HuH-7 (cell line): ENCODE results near the gene SACS.
"Not testable (repeated sequence)": the region's sequence is repeated elsewhere in the genome, so short reads cannot be mapped to it uniquely, and the experiment has no call there.

ENCODE experiments used
- DNase-seq: peaks from one replicate; pipeline ENCODE4 v3.0.0; 2011; ENCODE audit warnings: low spot score

Gene SACS

DNA sequence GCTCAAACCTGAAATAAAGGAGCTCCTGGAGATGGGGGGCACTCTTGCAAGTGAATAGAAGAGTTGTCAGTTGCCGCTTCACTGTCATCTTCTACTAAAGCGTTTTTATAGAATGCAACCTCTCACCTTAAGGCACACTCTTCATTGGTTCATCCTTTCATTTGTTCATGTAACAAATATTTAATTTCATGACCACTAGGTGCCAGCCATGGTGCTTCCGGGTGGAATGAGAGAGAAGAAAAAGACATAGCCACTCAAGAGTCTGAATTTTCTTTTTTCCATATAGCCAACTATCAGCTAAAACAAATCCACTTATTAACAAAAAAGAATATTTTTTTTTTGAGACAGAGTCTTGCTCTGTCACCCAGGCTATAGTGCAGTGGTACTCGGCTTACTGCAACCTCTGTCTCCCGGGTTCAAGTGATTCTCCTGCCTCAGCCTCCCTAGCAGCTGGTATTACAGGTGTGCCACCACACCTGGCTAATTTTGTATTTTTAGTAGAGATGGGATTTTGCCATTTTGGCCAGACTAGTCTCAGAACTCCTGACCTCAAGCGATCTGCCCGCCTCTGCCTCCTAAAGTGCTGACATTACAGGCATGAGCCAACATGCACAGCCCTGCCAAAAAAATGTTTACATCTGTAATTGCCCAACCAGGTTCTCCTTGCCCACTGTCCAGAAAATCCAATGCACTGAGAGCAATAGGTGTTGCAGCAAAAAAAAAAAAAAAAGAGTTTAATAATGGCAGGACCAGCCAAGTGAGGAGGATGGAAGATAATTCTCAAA is 22.1 kb upstream of the SACS start:
- DNase-seq, result no peak

DNA sequence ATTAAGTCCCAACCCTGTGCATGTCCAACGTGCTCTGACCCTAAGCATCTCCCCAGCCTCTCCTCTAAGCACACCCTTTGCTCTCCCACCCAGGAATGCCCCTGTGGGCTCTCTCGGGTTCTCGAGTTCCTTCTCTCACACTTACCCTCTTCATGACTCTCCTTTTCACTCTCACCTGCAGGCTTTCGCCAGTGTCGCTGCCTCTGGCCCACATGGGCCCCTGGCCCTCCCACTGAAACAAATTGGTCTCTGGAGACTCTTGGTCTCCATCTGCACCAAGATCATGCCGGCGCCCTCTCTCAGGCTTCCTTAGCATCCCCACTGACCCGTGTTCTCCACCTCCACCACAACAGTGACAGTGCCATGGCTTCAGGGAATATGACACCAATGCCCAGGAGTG is 19.6 kb upstream of the SACS start:
- no peak for DNase-seq

DNA sequence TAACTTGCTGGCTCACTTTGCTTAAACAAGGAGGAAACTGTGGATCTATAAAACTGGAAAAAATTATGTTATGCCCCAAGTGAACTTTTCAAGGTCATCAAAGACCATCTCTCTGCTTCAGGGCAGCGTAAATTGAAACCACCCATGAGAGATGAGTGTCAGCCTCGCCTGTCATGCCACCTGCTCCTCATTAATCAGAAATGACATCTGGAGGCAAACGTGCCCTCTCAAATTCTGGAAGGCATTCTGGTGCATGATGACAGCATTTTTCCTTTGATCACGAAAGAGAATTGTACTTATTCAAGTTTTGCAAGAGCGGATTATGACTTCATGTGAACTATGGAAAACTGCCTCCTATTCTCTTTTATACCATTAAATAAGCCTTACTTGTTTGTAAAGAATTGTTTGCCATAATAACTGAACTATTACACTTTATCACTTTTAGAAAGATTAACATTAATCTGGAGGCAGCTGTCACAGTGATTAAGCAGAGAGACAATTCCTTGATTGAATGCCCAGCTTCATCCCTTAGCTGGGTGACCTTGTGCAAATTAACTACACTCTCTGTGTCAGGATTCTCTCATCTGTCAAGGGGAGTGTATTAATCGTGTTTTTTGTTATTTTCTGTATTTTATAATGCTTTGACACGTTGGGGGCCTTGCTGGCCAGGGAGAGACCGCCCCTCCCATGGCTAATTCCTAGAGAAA is 17.0 kb upstream of the SACS start:
- DNase-seq, result no peak

DNA sequence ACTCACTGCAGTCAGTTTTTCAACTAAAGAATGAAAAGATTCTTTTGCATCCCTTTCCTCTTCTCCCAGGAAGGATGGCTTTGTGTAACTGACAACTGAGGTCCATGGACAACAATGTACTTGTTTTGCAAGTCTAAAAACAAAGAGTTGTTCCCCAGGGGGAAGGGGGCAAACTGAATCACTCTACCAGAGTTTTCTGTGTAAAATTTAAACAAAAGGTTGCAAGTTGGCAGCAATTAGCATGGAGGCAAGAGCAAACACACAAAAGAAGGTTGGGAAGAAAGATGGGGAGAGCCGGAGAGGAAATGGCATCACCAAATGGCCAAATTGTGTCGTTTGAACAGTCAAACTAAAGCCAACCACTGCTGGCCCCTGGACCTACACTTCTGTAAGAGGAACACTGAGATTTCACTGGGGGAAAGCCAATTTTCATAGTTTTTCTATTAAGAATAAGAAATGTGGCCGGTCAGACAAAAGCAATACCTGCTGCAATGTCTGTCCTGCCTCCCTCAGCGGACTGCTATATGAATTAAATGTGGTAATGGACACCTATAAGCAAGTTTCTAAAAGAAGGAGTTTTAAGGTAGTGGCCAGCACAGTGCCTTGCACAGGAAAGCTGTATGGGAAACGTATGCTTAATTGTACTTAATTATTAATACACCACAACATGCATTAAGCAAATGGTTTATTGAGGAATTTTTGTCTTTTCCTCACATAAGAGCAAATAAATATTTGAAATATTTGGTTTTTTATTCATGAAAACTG is 16.1 kb upstream of the SACS start:
- DNase-seq, result no peak

DNA sequence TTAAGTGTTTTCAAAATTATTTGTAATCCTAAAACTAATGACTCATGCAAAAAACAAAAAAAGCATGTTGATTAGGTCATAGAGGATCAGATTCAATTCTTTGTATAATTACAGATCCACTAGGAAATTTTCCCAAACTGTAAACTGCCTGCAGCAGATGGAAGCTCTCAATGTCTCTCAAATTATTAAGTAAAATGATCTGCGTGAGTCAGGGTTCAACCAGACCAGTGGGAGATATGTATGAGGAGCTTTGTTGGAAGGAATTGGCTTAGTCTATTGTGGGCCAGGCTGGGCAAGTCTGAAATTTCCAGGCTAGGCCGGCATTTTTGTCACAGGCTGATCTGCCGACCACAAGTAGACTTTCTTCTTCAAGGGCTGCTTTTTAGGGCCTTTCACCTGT is 14.4 kb upstream of the SACS start:
- no peak for DNase-seq

DNA sequence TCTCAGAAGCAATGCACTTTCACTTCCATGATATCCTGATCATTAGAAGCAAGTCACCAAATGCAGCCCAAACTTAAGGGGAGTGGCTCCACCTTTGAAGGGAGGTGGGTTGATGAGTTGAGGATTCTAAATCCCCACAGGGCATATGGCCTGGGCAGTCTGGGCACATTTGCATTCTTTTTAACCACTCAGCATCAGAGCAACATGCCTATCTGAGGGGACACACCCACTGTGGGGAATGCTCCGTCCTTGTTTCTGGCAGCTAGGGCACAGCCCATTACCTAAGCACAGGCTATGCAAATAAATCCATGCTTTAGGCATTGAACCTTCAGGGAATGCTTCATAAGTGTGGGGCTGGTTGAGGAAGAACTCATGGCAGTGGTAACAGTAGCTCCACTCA is 12.3 kb upstream of the SACS start:
- DNase-seq, result no peak

DNA sequence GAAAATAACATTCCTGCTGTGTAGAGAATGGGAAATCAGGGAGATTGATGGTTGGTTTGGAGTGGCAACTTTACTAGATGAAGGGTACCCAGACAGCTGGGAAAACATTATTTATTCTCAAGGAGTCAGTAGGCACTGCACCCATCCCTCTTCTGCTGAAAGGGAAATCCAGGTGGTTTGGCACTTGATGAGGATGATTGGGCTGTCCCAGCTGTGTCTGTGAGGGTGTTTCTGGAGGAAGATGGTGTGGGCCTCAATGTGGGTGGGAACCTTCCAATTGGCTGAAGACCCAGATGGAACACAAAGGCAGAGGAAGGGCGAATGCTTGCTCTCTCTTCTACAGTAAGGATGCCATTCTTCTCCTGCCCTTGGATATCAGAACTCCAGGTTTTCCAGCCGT is 10.4 kb upstream of the SACS start:
- no peak for DNase-seq

DNA sequence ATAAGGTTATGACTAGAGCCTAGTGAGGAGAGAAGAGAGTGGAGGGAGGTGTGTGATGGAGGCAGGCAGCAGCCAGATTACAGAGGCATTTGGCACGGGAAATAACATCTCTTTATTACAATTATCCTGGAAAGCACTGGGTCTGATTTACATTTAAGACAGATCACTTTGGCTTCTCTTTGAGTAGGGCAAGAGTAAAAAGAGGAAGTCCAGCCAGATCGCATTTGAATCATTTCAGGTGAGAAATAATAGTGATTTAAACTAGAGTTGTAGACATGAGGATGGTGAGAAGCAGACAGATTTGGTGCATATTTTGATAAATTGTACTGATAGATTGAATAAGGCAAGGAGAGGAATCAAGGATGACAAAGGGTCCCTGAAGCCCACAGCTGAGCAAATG is 9.6 kb upstream of the SACS start:
- DNase-seq, result no peak

DNA sequence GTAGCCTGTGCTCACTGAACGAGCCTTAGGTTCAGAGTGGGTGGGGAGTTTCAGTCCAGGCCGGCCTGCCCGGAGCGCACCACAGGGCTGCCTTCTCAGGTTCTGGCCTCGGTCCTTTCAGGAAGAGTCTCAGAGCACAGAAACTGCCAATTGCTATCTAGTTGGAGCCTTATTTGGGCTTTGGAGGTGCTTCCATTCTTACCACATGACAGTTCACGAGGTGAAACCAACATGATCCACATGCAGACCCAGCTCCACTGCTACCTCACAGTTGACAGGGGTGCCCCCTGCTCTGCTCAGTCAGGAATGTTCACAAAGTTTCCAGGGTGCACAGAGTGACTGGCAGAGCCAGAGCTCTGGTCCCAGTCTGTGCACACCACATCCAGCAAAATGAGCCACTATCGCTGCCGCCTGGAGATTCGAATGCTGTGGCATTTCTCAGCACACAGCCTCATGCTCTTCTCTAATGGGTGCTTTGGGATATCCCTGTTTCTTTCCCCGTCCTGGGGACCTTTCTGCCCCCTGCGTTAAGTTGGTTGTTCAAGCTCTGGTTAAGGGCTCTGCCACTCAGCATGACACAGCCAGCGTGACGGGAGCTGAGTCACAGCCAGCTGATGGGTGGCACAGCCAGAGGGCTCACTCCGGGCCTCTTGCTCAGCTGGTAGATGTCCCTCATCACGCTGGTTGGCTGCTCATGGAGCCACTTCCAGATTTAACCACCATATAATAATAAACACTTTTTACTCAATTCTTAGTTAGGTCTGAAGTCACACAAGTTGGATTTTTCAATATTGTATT is 7.5 kb upstream of the SACS start:
- DNase-seq, result no peak

DNA sequence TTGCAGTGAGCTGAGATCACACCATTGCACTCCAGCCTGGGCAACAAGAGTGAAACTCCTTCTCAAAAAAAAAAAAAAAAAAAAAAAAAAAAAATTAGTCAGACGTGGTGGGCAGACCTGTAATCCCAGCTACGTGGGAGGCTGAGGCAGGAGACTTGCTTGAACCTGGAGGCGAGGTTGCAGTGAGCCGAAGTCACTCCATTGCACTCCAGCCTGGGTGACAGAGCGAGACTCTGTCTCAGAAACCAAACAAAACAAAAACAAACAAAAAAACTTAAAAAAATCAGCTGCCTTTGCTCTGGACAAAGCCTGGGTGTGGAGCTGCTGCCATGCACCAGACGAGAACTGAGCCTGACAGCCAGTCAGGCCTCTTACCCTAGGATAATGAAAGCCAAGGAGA is 6.8 kb upstream of the SACS start:
- DNase-seq, result not testable (repeated sequence)

DNA sequence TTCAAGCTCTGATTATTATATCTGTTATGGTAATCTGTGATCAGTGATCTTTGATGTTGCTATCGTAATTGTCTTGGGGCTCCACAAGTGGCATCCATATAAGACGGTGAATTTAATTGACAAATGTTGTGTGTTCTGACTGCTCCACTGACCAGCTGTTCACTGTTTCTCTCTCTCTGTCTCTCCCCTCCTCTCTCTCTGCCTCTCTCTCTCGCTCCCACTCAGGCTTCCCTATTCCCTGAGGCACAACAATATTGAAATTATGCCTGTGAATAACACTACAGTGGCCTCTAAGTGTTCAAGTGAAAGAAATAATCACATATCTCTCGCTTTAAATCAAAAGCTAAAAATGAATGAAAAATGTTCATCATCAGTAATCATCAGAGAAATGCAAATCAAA is 4.4 kb upstream of the SACS start:
- DNase-seq, result no peak

DNA sequence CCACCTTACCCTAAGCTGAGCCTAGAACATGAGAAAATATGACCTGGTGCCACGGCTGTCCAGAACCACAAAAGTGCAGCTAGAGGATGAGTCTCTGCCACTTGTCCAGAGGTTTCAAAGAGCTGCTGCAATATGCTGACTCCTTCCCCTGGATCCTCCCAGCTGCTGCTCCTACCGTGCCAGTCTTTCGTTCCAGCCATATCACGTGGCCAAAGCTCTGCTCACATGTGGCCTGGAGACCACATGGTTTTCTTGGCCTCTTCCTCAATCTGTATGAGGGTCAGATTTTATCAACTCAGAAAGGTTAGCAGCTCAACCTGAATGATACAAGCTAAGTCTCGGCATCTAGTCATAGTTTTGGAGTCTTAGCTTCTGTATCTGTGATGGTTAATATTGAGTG is 3.2 kb upstream of the SACS start:
- no peak for DNase-seq

DNA sequence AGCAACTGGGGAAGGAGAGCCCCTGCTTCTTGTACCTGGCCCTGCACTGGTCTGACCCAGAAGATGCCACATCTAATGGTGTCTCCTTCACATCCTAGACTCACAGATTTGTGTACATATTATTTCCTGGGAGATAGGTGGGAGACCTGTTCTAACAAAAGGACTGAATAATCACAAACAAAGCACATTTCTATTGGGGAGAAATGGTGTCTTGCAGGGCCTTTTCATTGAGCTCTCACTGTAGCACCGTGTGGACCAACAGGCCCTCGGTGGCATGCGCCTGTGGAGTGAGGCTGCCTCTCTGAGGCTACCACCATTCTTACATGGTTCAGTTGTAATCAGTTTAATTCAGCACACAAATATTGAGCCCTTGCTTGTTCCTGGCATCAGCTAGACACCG is 989 bp upstream of the SACS start:
- DNase-seq, result no peak

DNA sequence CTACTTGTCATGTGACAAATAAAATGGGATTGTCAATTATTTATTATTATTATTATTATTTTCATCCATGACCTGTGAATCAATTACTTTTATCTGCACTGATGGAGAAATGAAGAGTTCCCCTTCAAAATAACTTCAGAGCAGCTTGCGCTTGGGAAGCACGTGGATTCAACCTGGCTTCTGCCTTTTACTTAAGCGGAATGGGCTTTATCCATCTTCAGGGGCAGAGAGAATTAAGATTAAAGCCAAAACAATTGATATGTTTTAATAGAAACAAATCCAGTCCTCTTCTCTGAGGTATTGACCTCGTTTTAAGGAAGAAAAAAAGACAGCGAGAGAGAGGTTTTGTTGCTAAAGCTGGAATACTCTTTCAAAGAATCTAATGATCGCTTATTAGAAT is 876 bp downstream of the SACS start:
- DNase-seq, result no peak

DNA sequence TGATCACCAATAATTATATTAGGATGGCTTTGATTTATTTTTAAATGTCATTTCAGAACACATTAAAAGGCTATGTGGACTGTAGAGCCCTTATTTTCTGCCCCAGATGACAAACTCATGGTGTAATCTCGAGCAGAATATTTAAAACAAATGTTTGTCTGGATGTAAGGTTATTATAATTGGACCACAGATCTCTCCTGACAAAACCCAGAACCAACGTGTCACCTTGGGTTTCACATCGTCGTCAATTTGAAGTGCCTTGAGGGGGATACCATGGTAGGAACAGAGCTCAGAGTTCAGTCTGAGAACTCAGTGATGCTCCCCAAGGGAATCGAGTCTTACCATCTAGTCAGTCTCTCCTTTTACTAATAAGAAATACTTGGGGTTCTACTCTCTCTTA is 2.8 kb downstream of the SACS start:
- DNase-seq, result no peak

DNA sequence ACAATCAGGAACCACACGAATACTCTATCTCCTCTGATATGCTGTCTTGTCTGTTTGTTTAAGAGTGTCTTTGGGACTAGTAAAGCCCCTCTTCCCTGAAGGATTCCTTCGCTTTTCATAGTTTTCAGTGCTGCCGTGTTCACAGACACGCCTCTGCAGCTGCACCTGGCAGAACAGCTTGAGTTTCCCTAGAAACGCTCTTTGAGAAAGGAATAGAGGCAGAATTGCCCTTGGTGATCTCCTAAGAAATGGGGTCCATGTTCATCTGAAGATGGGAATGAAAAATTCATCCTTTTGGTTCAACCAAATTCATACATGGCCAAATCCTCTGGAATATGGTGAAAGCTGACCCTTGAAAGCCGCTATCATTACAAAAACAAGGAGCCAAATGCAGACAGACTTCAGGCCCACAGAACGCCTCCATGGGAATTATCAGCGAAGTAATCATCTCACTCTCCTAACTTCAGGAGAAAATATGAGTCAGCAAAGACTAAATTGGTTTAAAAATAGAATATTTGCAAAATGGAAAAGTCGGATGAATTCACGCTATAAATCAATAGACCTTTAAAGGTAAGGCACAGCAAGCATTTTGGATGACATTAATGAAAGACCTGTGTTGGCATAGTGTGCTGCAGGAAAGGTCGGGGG is 5.5 kb downstream of the SACS start:
- DNase-seq, result no peak

DNA sequence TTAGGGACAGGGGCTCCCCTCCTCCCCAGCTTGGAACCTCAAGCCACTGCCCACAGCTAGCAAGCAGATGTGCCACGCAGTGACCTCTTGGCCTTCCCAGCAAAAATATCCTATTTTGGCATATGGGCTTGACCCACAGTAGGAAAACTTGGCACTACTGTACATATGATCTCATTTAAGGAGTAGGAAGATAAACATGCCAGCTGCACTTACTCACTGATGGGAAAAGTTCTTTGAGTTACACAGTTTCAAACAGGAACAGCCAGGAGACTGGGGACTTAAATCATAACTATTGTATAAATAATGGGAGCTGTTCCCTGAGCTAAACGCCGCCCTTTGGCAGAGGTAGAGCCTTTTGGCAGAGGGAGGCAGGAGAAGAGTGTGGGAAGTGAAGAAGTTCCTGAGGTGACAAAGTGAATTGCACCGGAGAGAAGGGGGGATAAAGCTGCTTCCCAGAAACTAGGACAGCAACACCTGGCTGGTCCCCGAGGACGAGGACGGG is 6.1 kb downstream of the SACS start:
- DNase-seq, result no peak

DNA sequence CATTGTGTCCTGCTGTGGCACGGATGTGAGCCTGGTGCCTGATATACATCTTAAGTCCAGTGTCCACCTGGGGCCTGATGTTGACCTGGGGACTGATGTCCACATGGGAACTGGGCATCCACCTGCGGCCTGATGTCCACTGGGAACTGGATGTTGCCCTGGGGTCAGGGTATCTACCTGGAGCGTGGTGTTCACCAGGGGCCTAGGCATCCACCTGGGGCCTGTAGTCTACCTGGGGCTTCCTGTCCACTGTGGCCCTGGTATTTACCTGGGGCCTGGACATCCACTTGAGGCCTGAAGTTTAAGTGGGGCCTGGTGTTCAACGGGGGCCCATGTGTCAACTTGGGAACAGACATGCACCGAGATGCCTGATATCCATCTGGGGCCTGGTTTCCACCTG is 11.9 kb downstream of the SACS start:
- no peak for DNase-seq

DNA sequence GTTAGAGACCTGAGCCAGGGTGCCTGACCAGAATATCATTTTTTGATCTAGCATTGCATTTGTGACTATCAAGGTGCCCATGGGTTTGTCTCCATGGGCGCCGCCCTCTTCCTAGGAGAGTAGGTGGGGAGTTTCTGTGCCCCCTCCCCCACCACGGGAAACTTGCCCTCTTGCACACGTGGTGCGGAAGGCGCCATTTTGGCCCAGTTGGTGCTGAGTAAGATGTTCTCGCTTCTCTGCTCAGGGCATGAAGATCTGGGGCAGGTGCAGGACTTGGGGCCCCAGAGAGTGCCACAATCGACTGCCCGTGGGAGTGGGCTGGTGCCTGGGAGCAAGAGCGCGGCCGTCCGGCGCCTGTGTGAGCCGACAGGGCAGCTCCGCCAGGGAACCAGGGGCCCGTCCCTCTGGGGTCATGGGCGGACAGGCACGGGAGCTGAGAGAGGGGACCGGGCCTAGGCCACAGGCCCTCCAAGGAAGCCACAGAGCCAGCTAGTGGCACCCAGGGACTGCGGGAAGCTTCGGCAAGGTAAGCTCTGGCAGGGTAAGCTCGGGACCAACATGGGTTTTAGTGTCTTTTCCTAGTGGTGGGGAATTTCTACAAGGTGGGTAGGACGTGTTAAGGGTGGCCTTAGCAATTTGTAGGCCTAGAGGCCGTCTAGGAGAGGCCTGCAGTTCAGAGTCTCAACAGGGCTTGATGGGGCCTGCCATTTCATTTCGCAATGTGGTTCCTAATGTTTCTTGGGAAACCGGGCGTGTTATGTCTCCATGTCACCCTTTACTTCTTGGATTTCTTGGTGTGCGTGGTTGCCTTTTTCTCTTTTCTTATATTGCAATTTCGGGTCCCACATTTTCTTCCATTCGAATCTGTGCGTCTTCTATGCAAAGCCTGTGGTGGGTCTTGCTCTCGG is 14.5 kb downstream of the SACS start:
- DNase-seq, result no peak

DNA sequence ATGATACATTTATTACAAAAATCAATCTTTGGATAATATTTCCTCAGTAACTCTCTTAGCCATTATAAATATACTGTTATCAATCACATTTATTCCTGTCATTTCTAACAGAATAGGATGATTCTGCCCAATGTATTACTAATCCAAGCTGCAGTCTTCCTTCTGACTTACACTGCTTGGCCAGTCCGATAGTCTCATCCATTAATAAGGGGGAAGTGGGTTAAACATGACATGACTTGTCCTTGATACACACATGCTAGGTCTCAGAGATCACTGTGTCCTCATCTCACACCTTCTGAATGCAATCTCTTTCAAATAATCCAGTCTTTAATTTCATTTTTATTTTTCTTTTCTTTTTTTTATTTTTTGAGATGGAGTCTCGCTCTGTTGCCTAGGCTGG is 18.8 kb downstream of the SACS start:
- no peak for DNase-seq

DNA sequence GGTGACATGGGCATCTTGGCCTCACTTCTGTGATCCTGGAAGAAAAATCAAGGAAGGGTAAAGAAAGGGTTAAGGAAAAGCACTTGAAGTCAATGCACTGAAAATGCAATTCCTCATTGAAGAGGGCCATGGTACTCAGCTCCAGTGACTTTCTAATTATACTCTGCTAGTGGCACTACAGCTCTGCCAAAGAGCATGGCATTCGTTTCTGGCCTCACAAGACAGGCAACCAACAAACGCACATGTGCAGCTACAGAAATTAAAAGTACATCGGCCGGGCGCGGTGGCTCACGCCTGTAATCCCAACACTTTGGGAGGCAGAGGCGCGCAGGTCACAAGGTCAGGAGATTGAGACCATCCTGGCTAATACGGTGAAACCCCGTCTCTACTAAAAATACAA is 21.8 kb downstream of the SACS start:
- no peak for DNase-seq
